ENCODE data around the gene CELF6. TPM values are rescaled to one million over a fixed set of nuclear protein-coding genes. Genes with fewer than 3 reads are reported as not detected.

CELF6 gene
- total RNA-seq, 4 donors from 2014 or later, result 0.13 to 2.4 (median 0.49) TPM; not detected in 1

DNA sequence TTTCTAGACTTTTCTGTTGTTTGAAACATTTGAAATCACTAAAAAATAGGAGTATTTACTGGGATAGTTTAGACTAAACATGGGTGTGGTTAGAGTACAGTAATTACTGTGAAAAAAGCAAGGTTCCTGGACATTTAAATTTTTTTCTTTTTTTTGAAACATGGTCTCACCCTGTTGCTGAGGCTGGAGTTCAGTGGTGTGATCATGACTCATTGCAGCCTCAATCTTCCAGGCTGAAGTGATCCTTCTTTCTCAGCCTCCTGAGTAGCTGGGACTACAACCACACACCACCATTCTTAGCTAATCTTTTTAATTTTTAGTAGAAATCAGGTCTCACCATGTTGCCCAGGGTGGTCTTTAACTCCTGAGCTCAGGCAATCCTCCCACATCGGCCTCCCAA is 20.4 kb upstream of the CELF6 start:
- intact Hi-C loops (cut with DNase I; ENCODE audit: low total_unique reads) (no loop called here), in situ Hi-C loops (cut with MboI; ENCODE audit: low sequenced_read_pairs in 4 of 4) (no loop called here)
- TF ChIP-seq, protein P1, sequence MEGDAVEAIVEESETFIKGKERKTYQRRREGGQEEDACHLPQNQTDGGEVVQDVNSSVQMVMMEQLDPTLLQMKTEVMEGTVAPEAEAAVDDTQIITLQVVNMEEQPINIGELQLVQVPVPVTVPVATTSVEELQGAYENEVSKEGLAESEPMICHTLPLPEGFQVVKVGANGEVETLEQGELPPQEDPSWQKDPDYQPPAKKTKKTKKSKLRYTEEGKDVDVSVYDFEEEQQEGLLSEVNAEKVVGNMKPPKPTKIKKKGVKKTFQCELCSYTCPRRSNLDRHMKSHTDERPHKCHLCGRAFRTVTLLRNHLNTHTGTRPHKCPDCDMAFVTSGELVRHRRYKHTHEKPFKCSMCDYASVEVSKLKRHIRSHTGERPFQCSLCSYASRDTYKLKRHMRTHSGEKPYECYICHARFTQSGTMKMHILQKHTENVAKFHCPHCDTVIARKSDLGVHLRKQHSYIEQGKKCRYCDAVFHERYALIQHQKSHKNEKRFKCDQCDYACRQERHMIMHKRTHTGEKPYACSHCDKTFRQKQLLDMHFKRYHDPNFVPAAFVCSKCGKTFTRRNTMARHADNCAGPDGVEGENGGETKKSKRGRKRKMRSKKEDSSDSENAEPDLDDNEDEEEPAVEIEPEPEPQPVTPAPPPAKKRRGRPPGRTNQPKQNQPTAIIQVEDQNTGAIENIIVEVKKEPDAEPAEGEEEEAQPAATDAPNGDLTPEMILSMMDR (IDR thresholded peaks at IDR 0.05 in 4 of 5, conservative IDR thresholded peaks at IDR 0.05 in 1 of 5), result no peak
- TF ChIP-seq POLR2A (IDR thresholded peaks at IDR 0.05), result no peak
- Histone ChIP-seq H3K27ac (no peak overlapping the region), H3K27me3 (no peaks in the 10 kb centered on the region), H3K9me3 (no peaks in the 10 kb centered on the region), H3K4me1 (no peaks in the 10 kb centered on the region), H3K36me3 (peaks cover 0 to 33% of the 10 kb centered on the region in 2 donors), H3K4me3 (no peak overlapping the region)
- ATAC-seq, result no peak
- DNase-seq, result no peak

DNA sequence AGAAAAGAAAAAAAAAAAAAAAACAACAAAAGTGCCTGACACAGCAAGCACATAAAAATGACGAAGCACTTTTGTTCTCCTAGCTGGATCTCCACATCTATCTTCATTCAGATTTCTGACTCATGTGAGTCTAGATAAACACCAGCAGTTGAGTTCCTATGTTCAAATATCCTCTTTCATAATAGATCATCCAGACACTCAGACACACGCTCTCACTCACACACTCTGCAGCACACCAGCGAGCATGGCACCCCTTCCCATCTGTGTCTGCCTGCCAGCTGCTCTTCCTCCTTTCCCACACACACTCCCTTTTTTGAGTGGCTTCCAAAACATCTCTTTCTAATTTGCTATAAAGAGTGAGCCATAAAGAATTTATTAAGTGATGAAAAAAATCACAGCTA is 19.8 kb upstream of the CELF6 start:
- no peak overlapping the region for H3K4me3 ChIP-seq
- peaks cover 0 to 27% of the 10 kb centered on the region in 2 donors for H3K36me3 ChIP-seq
- in situ Hi-C loops (cut with MboI; ENCODE audit: low sequenced_read_pairs in 4 of 4), result no loop called here
- DNase-seq (no peak), ATAC-seq (no peak)
- intact Hi-C loops (cut with DNase I; ENCODE audit: low total_unique reads), result no loop called here
- TF ChIP-seq, protein P1 (IDR thresholded peaks at IDR 0.05 in 4 of 5, conservative IDR thresholded peaks at IDR 0.05 in 1 of 5), result no peak
- no peak for TF ChIP-seq POLR2A (IDR thresholded peaks at IDR 0.05)
- no peaks in the 10 kb centered on the region for H3K9me3 ChIP-seq
- H3K27ac ChIP-seq, result no peak overlapping the region
- H3K27me3 ChIP-seq, result no peaks in the 10 kb centered on the region
- H3K4me1 ChIP-seq, result no peaks in the 10 kb centered on the region

DNA sequence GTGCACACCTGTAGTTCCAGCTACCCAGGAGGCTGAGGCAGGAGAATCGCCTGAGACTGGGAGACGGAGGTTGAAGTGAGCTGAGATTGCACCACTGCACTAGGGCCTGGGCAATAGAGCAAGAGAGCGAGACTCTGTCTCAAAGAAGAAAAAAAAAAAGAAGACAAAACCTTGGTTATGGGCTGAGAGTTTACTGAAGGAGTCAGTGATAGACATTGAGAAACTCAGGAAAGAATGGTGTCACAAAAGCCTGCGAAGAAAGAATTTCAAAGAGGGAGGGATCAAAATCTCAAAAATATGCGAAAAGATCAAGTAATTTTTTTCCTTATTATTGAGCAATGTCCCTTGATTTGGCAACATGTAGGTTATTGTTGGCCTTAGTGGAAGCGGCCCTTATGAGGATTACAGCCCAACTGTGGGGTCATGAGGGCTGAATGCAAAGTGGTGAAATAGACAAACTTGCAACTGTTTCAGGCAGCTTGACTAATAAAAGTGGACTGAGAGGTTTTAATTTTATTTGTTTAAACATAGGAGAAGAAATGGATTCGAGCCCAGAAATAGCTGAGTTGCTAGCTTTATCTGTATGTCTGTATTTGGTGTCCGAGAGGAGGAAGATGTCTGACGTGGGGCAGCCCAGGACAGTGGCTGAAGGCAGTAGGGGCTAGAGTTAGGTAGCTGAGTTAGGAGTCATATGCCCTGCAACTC is 18.8 kb upstream of the CELF6 start:
- in situ Hi-C loops (cut with MboI; ENCODE audit: low sequenced_read_pairs in 4 of 4), result no loop called here

DNA sequence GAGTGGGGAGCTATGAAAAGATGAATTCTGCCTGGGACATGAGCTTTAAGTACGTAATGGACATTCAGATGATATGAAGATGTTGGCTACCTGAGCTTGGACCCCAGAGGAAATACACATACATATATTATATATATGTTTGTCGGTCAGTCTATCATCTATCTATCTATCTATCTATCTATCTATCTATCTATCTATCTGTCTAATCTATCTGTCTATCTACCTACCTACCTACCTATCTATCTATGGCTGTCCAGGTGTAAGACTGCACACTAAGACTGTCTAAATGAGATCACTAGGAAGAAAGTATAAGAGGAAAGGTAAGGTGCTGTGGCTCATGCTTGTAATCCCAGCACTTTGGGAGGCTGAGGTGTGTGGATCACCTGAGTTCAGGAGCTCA is 18.2 kb upstream of the CELF6 start:
- no peaks in the 10 kb centered on the region for H3K4me1 ChIP-seq
- H3K4me3 ChIP-seq, result no peak overlapping the region
- H3K36me3 ChIP-seq, result peaks cover 0 to 11% of the 10 kb centered on the region in 2 donors
- DNase-seq, result no peak
- H3K27ac ChIP-seq, result no peak overlapping the region
- no peak for ATAC-seq
- TF ChIP-seq POLR2A (IDR thresholded peaks at IDR 0.05), result no peak
- TF ChIP-seq, protein P1 (IDR thresholded peaks at IDR 0.05 in 4 of 5, conservative IDR thresholded peaks at IDR 0.05 in 1 of 5), result no peak
- intact Hi-C loops (cut with DNase I; ENCODE audit: low total_unique reads), result no loop called here
- H3K27me3 ChIP-seq, result no peaks in the 10 kb centered on the region
- no peaks in the 10 kb centered on the region for H3K9me3 ChIP-seq
- in situ Hi-C loops (cut with MboI; ENCODE audit: low sequenced_read_pairs in 4 of 4), result no loop called here

More for the DNA sequence above, 18.8 kb upstream of the CELF6 start:
- ATAC-seq, result no peak
- Histone ChIP-seq H3K4me3 (no peak overlapping the region), H3K27me3 (no peaks in the 10 kb centered on the region), H3K4me1 (no peaks in the 10 kb centered on the region), H3K9me3 (no peaks in the 10 kb centered on the region), H3K36me3 (peaks cover 0 to 17% of the 10 kb centered on the region in 2 donors), H3K27ac (no peak overlapping the region)
- TF ChIP-seq POLR2A (IDR thresholded peaks at IDR 0.05), result no peak
- TF ChIP-seq, protein P1 (IDR thresholded peaks at IDR 0.05 in 4 of 5, conservative IDR thresholded peaks at IDR 0.05 in 1 of 5), result no peak
- no peak for DNase-seq
- intact Hi-C loops (cut with DNase I; ENCODE audit: low total_unique reads), result no loop called here

DNA sequence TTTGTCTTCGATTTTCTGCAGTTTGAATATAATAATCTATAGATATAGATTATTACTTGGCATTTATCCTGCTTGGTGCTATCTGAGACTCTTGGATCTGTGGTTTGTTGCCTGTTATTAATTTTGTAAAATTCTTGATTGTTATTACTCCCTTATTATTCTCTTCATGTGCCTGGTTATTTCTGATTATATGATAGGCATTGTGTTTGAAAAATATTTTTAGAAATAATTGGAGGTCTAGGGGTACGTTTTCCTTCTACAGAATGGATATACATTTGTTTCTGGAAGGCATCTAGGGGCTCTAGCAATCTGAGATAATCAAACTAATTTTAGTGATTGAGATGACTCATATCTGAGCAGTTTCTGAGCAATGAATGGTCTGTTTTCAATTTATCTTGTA is 14.9 kb upstream of the CELF6 start:
- Histone ChIP-seq H3K36me3 (peaks cover 0 to 9% of the 10 kb centered on the region in 2 donors), H3K27me3 (no peaks in the 10 kb centered on the region), H3K4me1 (no peaks in the 10 kb centered on the region), H3K9me3 (no peaks in the 10 kb centered on the region), H3K27ac (no peak overlapping the region), H3K4me3 (no peak overlapping the region)
- DNase-seq (no peak), ATAC-seq (no peak)
- in situ Hi-C loops (cut with MboI; ENCODE audit: low sequenced_read_pairs in 4 of 4) (no loop called here), intact Hi-C loops (cut with DNase I; ENCODE audit: low total_unique reads) (no loop called here)
- TF ChIP-seq POLR2A (IDR thresholded peaks at IDR 0.05), result no peak

All from gastrocnemius medialis (tissue), 4 donors.